ENCODE measurements around the gene IQGAP1.

The IQGAP1 gene

DNA sequence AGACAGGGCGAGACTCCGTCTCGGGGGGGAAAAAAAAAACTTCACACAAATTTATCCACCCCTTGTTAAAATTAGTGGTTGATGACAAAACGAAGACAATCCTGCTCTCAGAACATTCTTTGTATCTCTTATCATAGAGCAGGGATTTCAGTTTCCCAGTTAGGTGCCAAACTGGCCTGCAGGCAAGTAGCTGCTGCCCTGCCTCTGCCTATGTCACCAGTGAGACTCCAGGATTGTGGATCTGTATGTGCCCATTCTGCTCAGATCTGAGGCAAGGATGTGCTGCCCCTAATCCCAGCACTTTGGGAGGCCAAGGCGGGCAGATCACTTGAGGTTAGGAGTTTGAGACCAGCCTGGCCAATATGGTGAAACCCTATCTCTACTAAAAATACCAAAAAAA lies 54.4 kb downstream of the IQGAP1 start:
- DNase-seq (ENCODE audit: low spot score) = no peak

GRCh38 chr15:90449206-90449735 lies 61.2 kb downstream of the IQGAP1 start:
- no peak for DNase-seq (ENCODE audit: low spot score)

DNA sequence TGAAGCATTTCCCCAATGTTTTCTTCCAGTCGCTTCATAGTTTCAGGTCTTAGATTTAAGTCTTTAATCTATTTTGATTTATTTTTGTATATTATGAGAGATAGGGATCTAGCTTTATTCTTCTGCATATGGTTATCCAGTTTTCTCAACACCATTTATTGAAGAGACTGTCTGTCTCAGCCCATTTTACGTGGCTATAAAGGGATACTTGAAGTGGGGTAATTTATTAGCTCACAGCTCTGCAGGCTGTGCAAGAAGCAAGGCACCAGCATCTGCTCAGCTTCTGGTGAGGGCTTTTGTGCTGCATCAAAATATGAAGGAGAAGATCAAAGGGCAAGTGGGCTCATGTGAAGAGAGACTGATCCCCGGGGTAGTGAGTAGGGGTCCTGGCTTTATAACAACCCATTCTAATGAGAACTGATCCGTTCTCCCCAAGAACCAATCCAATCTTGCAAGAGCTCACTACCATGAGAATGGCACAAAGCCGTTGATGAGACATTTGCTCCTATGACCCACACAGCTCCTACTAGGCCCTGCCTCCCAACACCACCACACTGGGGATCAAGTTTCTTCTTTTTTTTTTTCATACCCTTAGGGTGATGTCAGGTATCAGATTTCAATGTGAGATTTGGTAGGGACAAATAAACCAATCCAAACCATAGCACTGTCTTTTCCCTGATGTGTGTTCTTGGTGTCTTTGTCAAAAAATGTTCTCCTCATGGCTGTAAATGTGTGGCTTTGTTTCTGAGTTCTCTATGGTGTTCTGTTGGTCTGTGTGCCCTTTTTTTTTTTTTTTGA lies 63.2 kb downstream of the IQGAP1 start:
- peak; percentile 42 for DNase-seq (ENCODE audit: low spot score)

DNA sequence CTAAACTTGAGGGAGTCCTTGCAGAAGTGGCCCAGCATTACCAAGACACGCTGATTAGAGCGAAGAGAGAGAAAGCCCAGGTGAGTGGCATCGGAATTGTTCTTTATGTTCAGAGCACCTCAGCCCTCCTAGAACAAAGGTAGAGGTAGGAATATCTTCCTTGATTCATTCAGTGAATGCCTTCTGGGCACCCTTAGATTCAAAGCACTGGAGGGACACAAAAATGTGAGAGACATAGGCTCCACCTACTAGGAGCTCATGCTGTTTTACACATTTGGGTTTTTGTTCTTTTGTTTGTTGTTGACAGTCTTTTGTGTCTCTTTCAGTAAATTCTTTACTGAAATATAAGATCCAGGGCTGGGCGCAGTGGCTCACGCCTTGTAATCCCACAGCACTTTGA lies 68.2 kb downstream of the IQGAP1 start:
- no peak for DNase-seq (ENCODE audit: low spot score)

- no peak for DNase-seq (ENCODE audit: low spot score)
These were observed 70.0 kb downstream of the IQGAP1 start for GRCh38 chr15:90458061-90458460.

DNA sequence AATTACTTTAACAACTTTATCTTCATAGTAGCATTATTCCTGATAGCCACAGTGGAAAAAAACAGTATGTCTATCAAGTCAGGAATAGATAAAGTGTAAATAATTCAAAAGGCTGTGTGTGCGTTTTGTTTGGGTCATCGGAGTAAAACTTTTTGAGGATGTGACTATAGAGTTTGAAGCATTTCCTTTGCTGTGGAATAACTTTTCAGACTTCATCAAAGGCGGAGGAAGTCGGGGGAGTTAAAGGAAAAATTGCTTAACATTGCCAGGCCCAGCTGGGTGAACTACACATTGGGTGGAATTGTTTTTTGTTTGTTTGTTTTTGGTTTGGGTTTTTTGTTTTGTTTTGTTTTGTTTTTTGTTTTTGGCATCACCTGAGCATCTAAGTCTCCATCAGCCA lies 71.3 kb downstream of the IQGAP1 start:
- DNase-seq (ENCODE audit: low spot score) = no peak

- DNase-seq (ENCODE audit: low spot score) = no peak
These were observed 72.2 kb downstream of the IQGAP1 start for GRCh38 chr15:90460142-90460824.

- DNase-seq (ENCODE audit: low spot score) = no peak
These were observed 75.3 kb downstream of the IQGAP1 start for GRCh38 chr15:90463381-90463780.

GRCh38 chr15:90465140-90465929 lies 77.3 kb downstream of the IQGAP1 start:
- no peak for DNase-seq (ENCODE audit: low spot score)

- DNase-seq (ENCODE audit: low spot score) = no peak
These were observed 78.0 kb downstream of the IQGAP1 start for GRCh38 chr15:90465930-90466567.

GRCh38 chr15:90469723-90470122 lies 81.7 kb downstream of the IQGAP1 start:
- no peak for DNase-seq (ENCODE audit: low spot score)

DNA sequence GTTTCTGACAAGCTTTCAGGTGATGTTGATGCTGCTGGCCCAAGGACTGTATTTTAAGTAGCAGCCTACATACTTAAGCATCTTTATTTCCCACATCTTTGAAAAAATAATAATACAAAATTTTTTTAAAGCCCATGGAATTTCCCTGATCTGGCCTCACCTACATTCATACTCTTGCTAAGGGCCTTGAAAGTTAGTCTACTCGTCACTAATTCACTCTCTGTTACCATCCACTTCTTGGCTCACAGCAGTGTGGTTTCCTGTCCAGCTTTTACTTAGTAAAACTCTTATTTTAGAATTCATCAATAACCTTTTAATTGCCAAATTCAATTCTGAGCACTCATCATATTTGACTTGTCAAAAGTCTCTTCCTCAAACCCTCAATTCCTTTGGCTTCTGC lies 82.4 kb downstream of the IQGAP1 start:
- no peak for DNase-seq (ENCODE audit: low spot score)

- DNase-seq (ENCODE audit: low spot score) = no peak
These were observed 83.1 kb downstream of the IQGAP1 start for GRCh38 chr15:90471126-90471525.

DNA sequence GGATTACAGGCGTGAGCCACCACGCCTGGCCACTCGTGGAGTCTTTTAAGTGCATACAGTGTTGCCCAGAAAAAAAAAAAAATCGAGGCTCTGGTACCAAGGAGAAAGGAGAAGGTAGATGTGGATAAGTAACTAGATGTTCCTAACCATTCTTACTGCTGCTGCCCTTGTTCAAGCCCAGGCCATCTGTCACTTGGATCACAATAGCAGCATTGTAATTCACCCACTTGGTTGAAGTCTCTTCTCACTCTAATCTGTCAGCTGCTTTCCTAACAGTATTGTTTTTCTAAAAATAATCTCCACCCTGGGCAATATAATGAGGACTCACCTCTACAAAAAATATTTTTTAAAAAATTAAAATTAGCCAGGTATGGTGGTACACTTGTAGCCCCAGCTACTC lies 83.7 kb downstream of the IQGAP1 start:
- no peak for DNase-seq (ENCODE audit: low spot score)

GRCh38 chr15:90478846-90479481 lies 90.9 kb downstream of the IQGAP1 start:
- DNase-seq (ENCODE audit: low spot score) = no peak

- DNase-seq (ENCODE audit: low spot score) = peak; percentile 36
These were observed 91.6 kb downstream of the IQGAP1 start for GRCh38 chr15:90479656-90480055.

GRCh38 chr15:90481023-90481422 lies 93.0 kb downstream of the IQGAP1 start:
- DNase-seq (ENCODE audit: low spot score) = no peak

DNA sequence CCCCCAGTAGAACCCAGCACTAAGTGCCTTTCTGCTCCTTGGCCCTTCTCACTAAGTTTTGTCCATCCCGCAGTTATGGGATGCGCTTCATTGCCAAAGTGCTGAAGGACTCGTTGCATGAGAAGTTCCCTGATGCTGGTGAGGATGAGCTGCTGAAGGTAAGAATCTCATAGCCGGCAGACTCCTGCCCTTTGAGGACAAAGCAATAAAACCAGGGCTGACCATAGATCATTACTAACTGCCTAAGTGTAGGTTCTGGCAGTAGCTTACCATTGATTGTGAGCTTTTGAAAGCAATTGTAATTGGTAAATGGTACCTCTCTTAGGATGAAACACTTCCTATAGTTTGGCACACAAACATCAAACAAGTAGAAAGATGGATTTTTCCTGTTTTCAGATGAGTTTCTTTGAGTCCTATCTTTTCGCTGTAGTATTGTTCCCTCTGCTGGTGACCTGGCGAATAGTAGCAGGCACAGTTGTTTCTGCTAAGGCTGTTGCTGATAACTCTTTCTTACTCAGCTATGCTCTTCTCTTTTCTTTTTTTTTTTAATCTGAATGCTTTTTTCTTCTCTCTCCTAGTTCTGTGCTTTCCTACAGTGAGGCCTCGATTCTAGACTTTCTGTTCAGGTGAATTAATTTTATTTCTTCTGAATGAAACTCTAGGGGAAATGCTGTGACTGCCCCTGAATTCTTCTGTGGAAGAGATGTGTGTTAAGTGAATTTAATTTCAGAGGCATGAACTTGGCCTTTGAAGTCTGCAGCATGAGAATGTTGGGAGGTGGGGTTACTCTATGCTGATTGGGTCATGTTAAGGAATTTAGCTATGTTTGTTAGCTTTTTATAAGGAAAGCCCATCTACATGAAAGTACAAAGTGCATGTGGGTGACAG lies 94.3 kb downstream of the IQGAP1 start:
- DNase-seq (ENCODE audit: low spot score) = peak; percentile 18

- DNase-seq (ENCODE audit: low spot score) = no peak
These were observed 94.9 kb downstream of the IQGAP1 start for GRCh38 chr15:90483012-90483307.

DNA sequence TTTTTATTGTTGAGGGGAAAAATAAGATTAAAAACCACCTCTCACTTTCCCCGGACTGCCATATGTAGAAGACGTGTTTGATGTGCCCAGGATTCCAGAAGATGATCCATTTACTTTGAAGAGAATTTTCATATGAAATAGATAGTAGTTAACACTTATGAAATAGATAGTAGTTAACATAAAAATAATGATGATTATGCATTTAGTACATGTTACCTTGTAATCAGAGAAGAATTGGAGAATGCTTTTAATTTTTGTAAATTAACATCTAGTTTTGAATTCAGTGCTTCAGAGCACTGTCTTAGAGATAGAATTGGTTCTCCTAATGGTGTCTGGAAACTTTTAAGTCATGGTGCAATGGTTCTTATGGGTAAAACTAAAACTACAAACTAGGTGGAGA lies 95.6 kb downstream of the IQGAP1 start:
- DNase-seq (ENCODE audit: low spot score) = no peak

DNA sequence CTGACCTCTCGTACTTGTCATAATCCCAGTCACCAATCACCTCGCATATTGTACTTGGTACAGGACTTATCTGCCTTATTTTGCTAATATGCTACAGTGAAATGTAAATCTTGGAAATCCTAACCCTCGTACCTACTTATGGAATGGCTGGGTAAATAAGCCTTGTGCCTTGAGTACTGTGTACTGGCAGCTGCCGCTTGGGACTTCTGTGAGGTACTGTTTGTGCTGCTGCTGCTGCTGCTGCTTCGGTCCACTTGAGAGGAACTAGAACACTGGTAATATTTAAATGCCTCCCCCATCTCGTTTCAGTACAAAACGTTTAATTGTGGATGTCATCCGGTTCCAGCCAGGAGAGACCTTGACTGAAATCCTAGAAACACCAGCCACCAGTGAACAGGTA lies 99.1 kb downstream of the IQGAP1 start:
- no peak for DNase-seq (ENCODE audit: low spot score)

Measured in iPS-NIHi11 (cell line).